Measurements from ENCODE around the gene NECAB2.

DNA sequence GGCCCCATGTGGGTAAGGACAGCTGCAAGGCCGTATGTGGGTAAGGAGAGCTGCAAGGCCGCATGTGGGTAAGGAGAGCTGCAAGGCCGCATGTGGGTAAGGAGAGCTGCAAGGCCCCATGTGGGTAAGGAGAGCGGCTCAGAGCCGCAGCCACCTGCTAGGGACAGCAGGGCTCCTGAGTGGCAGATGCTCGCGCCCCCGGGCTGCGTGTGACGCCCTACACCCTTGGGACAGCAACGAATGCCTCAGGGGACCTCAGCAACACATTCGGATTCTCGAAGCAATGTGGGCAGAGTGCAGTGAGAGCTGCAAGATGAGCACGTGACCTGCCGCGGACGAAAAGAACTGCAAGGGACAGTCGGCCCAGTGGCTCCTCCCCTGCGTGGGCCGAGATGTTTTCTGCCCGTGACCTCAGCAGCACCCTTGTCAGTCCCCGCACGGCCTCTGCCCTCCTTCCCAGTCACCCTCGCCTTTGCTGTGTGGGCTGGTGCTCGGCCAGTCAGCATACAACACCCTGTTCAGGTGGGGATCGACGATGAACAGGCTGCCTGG, 84.1 kb downstream of the NECAB2 start:
- TF ChIP-seq, protein P1, sequence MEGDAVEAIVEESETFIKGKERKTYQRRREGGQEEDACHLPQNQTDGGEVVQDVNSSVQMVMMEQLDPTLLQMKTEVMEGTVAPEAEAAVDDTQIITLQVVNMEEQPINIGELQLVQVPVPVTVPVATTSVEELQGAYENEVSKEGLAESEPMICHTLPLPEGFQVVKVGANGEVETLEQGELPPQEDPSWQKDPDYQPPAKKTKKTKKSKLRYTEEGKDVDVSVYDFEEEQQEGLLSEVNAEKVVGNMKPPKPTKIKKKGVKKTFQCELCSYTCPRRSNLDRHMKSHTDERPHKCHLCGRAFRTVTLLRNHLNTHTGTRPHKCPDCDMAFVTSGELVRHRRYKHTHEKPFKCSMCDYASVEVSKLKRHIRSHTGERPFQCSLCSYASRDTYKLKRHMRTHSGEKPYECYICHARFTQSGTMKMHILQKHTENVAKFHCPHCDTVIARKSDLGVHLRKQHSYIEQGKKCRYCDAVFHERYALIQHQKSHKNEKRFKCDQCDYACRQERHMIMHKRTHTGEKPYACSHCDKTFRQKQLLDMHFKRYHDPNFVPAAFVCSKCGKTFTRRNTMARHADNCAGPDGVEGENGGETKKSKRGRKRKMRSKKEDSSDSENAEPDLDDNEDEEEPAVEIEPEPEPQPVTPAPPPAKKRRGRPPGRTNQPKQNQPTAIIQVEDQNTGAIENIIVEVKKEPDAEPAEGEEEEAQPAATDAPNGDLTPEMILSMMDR (IDR thresholded peaks at IDR 0.05; ENCODE audit: low read depth, low read length, poor library complexity, severe bottlenecking) = no peak
- TF ChIP-seq EZH2phosphoT487 (IDR thresholded peaks at IDR 0.05; ENCODE audit: borderline replicate concordance, low read length) = no peak

All from DOHH2 (cell line).